Measurements from ENCODE around the gene C15orf61.

DNA sequence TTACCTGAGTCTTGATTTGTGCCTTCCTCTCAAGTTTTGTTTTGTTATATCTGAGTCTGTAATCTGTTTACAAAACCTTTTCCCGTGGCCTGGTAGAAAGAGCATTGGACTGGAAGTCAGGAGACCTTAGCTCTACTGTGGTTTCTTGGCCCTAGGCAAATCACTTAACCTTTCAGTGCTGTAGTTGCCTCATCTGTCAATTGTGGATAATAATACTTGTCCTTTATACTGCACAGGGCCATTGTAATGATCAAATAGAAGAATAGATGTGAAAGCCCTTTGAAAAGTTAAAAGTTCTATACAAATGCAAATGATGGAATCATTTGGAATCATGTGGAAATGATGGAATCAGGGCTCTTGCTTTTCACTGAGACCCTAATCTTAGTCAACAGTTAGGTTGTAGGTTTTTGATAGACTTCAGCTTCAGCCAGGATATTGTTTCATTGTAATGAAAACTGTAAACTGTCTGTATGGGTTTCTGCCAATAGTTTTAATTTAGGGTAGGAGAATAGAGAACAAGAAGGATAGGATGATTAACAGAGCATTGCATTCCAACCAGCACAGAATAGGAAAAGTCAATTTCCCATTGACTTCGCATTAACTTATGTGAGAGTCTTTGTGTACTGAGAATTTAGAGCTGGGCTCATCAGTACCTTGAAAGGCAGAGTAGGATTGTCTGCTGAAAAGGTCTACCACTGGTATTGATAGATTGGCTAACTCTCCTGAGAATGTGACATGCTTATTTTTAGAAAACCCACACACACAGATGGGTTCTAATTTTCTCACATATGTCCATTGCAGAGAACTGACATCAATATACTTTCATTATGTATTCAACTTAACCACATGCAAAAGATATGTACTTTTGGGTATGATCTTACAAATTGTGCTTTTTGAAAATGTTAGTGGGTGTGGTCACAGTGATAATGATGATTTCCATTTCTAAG lies 43.4 kb downstream of the C15orf61 start:
- TF ChIP-seq, protein P1, sequence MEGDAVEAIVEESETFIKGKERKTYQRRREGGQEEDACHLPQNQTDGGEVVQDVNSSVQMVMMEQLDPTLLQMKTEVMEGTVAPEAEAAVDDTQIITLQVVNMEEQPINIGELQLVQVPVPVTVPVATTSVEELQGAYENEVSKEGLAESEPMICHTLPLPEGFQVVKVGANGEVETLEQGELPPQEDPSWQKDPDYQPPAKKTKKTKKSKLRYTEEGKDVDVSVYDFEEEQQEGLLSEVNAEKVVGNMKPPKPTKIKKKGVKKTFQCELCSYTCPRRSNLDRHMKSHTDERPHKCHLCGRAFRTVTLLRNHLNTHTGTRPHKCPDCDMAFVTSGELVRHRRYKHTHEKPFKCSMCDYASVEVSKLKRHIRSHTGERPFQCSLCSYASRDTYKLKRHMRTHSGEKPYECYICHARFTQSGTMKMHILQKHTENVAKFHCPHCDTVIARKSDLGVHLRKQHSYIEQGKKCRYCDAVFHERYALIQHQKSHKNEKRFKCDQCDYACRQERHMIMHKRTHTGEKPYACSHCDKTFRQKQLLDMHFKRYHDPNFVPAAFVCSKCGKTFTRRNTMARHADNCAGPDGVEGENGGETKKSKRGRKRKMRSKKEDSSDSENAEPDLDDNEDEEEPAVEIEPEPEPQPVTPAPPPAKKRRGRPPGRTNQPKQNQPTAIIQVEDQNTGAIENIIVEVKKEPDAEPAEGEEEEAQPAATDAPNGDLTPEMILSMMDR (IDR thresholded peaks at IDR 0.05) = no peak
- no peak for TF ChIP-seq POLR2AphosphoS5 (IDR thresholded peaks at IDR 0.05)
- TF ChIP-seq POLR2A (IDR thresholded peaks at IDR 0.05) = no peak
